Measurements from ENCODE around the gene SLC25A22. TPM values are rescaled to one million over a fixed set of nuclear protein-coding genes. Genes with fewer than 3 reads are reported as not detected.

Gene SLC25A22
- total and polyA plus RNA-seq, 4 donors: 3.2 to 12.9 (median 7.9) TPM

DNA sequence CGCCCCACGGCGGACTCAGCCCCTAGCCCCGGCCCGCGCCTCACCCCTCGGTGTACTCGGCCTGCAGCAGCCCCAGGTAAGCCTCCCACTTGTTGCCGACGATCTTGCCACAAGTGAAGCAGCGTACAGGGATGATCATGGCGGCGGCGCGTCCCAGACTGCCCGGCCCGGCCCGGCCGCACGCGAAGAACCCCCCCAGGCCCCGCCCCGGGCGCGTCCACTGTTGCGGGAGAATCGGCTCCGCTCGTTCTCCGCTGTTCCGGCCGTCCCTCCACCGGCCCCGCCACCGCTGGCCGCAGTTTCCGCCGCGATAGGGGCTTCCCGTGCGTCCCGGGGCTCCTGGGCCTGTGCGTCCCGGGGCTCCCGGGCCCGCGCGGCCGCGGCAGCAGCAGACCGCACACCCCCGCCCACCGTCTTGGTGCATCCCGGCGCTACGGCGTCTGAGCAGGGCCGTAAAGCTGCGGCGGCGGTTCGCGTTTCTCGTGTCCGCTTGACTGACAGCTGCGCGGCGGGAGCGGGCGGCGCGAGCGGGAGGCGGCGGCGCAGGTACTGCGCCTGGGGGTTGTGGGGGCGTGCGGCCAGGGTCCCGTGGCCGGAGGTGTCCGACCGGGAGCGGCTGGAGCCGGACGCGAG, 44.4 kb upstream of the SLC25A22 start, which contains the start of the genes POLR2L and TSPAN4:
POLR2L (minus strand) TSS at position 160 of the 633 bp plus-strand sequence; CDS start at position 139, 21 bp downstream.
TSPAN4 (plus strand) TSS at position 483 of the 633 bp plus-strand sequence. CDS start 7,453 bp downstream, outside the sequence.
- no peaks in the 10 kb centered on the region for H3K9me3 ChIP-seq (ENCODE audit: control insufficient read depth, low read length)
- H3K4me1 ChIP-seq (ENCODE audit: control insufficient read depth in 1 of 2, insufficient read depth in 2 of 2, low read length in 2 of 2): no peaks in the 10 kb centered on the region
- H3K36me3 ChIP-seq (ENCODE audit: control insufficient read depth in 1 of 2, insufficient read depth in 2 of 2, low read length in 1 of 2): peaks cover 0 to 8% of the 10 kb centered on the region in 2 donors
- DNase-seq (peak; percentile 93 to 97), ATAC-seq (ENCODE audit: low FRiP score) (peak; percentile 67)
- H3K4me3 ChIP-seq (ENCODE audit: low read length in 2 of 2): peak within 1 kb of the TSS; percentile 73 to 87
- peak within 1 kb of the TSS in 1 of 2 donors; percentile 30 for H3K27ac ChIP-seq (ENCODE audit: low read depth in 1 of 2, low read length in 2 of 2)
- 0% methylated on average over 75 to 87 of the region's 87 CpGs for WGBS, 2 donors
- intact Hi-C loops (cut with DNase I): no loop called here
- peaks cover 0 to 2% of the 10 kb centered on the region in 2 donors for H3K27me3 ChIP-seq (ENCODE audit: control insufficient read depth in 1 of 2, insufficient read depth in 2 of 2, low read length in 1 of 2)

DNA sequence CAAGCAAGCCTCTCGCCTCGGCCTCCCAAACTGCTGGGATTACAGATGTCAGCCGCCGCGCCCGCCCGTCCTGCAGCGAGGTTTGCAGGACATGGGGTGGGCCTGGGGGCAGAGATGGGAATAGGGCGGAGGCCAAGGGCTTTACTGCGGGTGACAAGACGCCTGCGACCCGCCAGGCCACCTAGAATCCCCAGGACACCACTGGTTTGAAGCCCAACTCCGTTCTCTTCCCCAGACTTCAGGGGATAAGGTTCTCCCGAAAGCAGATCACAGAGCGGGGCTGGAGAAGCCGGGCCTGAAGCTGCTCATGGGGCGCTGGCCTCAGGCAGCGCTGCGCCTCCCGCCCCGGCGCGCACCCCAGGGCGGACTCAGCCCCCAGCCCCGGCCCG, 43.9 kb upstream of the SLC25A22 start:
- 0% methylated on average over 16 to 27 of the region's 27 CpGs for WGBS, 2 donors
- Histone ChIP-seq H3K9me3 (ENCODE audit: control insufficient read depth, low read length) (no peaks in the 10 kb centered on the region), H3K36me3 (ENCODE audit: control insufficient read depth in 1 of 2, insufficient read depth in 2 of 2, low read length in 1 of 2) (peaks cover 0 to 11% of the 10 kb centered on the region in 2 donors), H3K27me3 (ENCODE audit: control insufficient read depth in 1 of 2, insufficient read depth in 2 of 2, low read length in 1 of 2) (peaks cover 0 to 2% of the 10 kb centered on the region in 2 donors), H3K4me3 (ENCODE audit: low read length in 2 of 2) (peak overlapping the region; percentile 73 to 87), H3K4me1 (ENCODE audit: control insufficient read depth in 1 of 2, insufficient read depth in 2 of 2, low read length in 2 of 2) (no peaks in the 10 kb centered on the region), H3K27ac (ENCODE audit: low read depth in 1 of 2, low read length in 2 of 2) (peak overlapping the region in 1 of 2 donors; percentile 11)
- DNase-seq (no peak), ATAC-seq (ENCODE audit: low FRiP score) (no peak)
- intact Hi-C loops (cut with DNase I): no loop called here

DNA sequence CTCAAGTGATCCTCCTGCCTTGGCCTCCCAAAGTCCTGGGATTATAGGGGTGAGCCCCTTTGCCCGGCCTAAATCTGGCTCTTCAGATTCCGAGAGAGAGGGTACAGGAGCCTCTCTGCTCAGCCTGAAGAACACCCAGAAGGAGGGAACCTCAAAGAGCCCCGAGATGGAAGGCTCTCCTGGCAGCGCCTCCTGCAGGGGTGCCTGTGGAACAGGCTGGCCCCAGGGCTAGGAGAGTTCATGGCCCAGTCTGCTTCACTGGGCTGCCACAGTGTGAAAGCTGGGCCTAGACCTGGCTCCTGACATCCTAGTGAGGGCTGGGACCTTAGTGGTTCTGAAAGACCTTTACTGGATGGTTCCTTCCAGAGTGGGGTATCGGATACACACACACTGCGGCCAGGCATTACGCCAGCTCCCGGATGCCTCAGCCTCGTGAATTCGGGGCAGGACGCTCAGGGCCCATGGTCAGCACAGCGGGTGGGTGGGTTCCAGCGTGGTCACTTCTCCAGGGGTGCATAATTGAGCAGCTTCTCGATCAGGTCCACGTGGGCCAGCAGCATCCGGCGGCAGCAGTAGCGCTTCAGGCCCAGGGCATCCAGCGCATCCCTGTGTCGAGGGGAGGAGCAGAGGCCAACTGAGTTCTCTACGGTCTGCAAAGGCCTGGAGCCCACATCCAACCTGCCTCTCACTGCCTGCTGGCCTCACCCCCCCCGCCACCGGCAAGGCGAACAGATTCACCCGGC, 42.0 kb upstream of the SLC25A22 start:
- Histone ChIP-seq H3K27me3 (ENCODE audit: control insufficient read depth in 1 of 2, insufficient read depth in 2 of 2, low read length in 1 of 2) (peaks cover 0 to 2% of the 10 kb centered on the region in 2 donors), H3K27ac (ENCODE audit: low read depth in 1 of 2, low read length in 2 of 2) (no peak overlapping the region), H3K36me3 (ENCODE audit: control insufficient read depth in 1 of 2, insufficient read depth in 2 of 2, low read length in 1 of 2) (peaks cover 0 to 11% of the 10 kb centered on the region in 2 donors), H3K4me3 (ENCODE audit: low read length in 2 of 2) (no peak overlapping the region), H3K9me3 (ENCODE audit: control insufficient read depth, low read length) (no peaks in the 10 kb centered on the region), H3K4me1 (ENCODE audit: control insufficient read depth in 1 of 2, insufficient read depth in 2 of 2, low read length in 2 of 2) (no peaks in the 10 kb centered on the region)
- intact Hi-C loops (cut with DNase I): no loop called here
- no peak for ATAC-seq (ENCODE audit: low FRiP score)
- WGBS, 2 donors: 62 to 67% methylated on average over 25 of the region's 25 CpGs
- DNase-seq: no peak

DNA sequence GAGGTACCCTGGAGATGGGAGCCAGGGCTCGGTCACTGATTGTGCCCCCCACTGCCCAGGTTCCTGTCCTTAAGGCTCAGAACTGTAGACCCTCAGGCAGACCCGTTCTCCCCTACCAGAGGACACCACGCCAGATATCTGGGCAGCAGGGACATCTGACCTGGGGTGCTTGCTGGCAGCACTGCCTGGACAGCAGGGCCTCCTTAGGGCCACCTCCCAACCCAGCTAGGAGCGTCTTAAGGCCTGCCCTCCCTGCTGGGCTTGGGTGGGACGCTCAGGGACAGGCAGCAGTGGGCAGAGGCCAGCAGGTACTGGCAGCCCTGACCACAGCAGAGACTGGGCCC, 41.2 kb upstream of the SLC25A22 start:
- intact Hi-C loops (cut with DNase I): no loop called here
- no peaks in the 10 kb centered on the region for H3K4me1 ChIP-seq (ENCODE audit: control insufficient read depth in 1 of 2, insufficient read depth in 2 of 2, low read length in 2 of 2)
- H3K9me3 ChIP-seq (ENCODE audit: control insufficient read depth, low read length): no peaks in the 10 kb centered on the region
- no peak for ATAC-seq (ENCODE audit: low FRiP score)
- no peak overlapping the region for H3K4me3 ChIP-seq (ENCODE audit: low read length in 2 of 2)
- H3K36me3 ChIP-seq (ENCODE audit: control insufficient read depth in 1 of 2, insufficient read depth in 2 of 2, low read length in 1 of 2): peaks cover 0 to 11% of the 10 kb centered on the region in 2 donors
- DNase-seq: no peak
- peaks cover 0 to 2% of the 10 kb centered on the region in 2 donors for H3K27me3 ChIP-seq (ENCODE audit: control insufficient read depth in 1 of 2, insufficient read depth in 2 of 2, low read length in 1 of 2)
- 73 to 76% methylated on average over 5 of the region's 5 CpGs for WGBS, 2 donors
- no peak overlapping the region for H3K27ac ChIP-seq (ENCODE audit: low read depth in 1 of 2, low read length in 2 of 2)

DNA sequence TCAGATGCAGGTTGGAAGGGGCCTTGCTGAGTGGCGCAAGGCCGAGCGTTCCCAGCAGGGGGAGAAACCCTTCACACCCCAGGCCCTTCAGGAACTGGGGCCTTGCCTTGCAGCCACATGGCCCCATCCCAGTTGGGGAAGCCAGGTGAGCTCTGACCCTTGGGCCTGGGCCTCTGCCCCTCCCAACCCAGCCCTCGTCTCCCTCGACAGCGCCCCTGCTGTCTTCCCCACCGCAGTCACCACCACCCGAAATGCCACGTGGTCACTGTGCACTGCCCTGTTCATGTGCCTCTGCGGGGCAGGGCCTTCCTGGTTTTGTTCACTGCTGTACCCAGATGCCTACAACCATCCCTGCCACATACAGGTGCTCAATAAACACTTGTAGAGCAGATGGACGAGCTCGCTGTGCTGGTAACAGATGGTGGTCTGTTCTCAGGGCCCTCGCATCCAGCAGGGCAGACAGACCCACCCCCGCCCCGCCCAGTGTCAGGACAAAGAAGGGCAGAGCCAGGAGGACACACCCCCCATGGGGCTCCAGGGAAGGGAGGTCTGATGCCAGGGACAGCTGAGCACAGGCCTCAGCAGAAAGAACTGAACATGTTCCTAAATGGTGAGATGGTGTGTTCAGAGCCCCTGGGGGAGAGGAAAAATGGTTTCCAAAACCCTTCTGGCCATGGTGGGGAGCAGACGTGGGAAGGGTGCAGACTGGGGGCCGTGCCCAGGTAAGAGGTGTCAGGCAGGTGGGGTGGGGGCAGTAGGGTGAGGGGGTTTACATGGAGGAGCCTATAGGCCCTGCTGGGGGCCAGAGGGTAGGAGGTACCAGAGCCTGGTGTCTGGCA, 40.6 kb upstream of the SLC25A22 start:
- Histone ChIP-seq H3K9me3 (ENCODE audit: control insufficient read depth, low read length) (no peaks in the 10 kb centered on the region), H3K27me3 (ENCODE audit: control insufficient read depth in 1 of 2, insufficient read depth in 2 of 2, low read length in 1 of 2) (peaks cover 0 to 2% of the 10 kb centered on the region in 2 donors), H3K4me1 (ENCODE audit: control insufficient read depth in 1 of 2, insufficient read depth in 2 of 2, low read length in 2 of 2) (no peaks in the 10 kb centered on the region), H3K27ac (ENCODE audit: low read depth in 1 of 2, low read length in 2 of 2) (no peak overlapping the region), H3K4me3 (ENCODE audit: low read length in 2 of 2) (no peak overlapping the region), H3K36me3 (ENCODE audit: control insufficient read depth in 1 of 2, insufficient read depth in 2 of 2, low read length in 1 of 2) (peaks cover 0 to 11% of the 10 kb centered on the region in 2 donors)
- intact Hi-C loops (cut with DNase I): no loop called here
- ATAC-seq (ENCODE audit: low FRiP score): no peak
- 36 to 37% methylated on average over 15 to 17 of the region's 17 CpGs for WGBS, 2 donors
- no peak for DNase-seq

DNA sequence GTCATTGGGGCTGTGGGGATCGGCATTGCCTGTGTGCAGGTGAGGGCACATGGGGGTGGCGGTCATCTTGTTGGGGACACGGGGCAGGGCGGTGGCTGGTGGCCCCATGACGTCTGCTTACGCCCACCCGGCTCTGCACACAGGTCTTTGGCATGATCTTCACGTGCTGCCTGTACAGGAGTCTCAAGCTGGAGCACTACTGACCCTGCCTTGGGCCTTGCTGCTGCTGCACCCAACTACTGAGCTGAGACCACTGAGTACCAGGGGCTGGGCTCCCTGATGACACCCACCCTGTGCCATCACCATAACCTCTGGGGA, 39.9 kb upstream of the SLC25A22 start:
- ATAC-seq (ENCODE audit: low FRiP score) (no peak), DNase-seq (no peak)
- Histone ChIP-seq H3K27me3 (ENCODE audit: control insufficient read depth in 1 of 2, insufficient read depth in 2 of 2, low read length in 1 of 2) (peaks cover 0 to 2% of the 10 kb centered on the region in 2 donors), H3K4me3 (ENCODE audit: low read length in 2 of 2) (no peak overlapping the region), H3K27ac (ENCODE audit: low read depth in 1 of 2, low read length in 2 of 2) (no peak overlapping the region), H3K36me3 (ENCODE audit: control insufficient read depth in 1 of 2, insufficient read depth in 2 of 2, low read length in 1 of 2) (peaks cover 0 to 11% of the 10 kb centered on the region in 2 donors), H3K4me1 (ENCODE audit: control insufficient read depth in 1 of 2, insufficient read depth in 2 of 2, low read length in 2 of 2) (no peaks in the 10 kb centered on the region), H3K9me3 (ENCODE audit: control insufficient read depth, low read length) (no peaks in the 10 kb centered on the region)
- 56 to 67% methylated on average over 8 of the region's 8 CpGs for WGBS, 2 donors
- intact Hi-C loops (cut with DNase I): no loop called here

DNA sequence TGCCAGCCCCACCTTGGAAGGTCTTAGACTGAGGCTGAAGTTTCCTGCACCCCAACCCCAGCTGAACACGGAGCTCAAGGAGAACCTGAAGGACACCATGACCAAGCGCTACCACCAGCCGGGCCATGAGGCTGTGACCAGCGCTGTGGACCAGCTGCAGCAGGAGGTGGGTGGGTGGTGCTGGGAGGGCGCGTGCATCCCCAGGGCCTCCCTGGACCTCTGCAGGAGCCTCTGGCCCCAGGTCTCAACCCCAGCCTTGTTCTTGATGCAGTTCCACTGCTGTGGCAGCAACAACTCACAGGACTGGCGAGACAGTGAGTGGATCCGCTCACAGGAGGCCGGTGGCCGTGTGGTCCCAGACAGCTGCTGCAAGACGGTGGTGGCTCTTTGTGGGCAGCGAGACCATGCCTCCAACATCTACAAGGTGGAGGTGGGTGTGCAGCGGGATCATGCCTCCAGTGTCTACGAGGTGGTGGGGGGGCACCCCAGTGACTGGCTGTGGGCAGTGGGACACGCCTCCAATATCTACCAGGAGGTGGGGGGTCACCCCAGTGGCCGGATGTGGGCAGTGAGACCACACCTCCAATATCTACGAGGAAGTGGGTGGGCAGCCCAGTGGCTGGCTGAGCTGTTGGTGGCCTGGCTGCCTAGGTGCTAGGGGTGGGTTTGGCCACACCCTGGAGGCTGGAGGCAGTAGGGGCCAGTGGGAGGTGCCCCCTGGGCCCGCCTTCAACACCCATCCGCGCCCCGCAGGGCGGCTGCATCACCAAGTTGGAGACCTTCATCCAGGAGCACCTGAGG, 39.3 kb upstream of the SLC25A22 start:
- H3K4me3 ChIP-seq (ENCODE audit: low read length in 2 of 2): no peak overlapping the region
- no peak for DNase-seq
- peaks cover 0 to 11% of the 10 kb centered on the region in 2 donors for H3K36me3 ChIP-seq (ENCODE audit: control insufficient read depth in 1 of 2, insufficient read depth in 2 of 2, low read length in 1 of 2)
- H3K4me1 ChIP-seq (ENCODE audit: control insufficient read depth in 1 of 2, insufficient read depth in 2 of 2, low read length in 2 of 2): no peaks in the 10 kb centered on the region
- peaks cover 0 to 2% of the 10 kb centered on the region in 2 donors for H3K27me3 ChIP-seq (ENCODE audit: control insufficient read depth in 1 of 2, insufficient read depth in 2 of 2, low read length in 1 of 2)
- WGBS, 2 donors: 76 to 77% methylated on average over 22 of the region's 22 CpGs
- ATAC-seq (ENCODE audit: low FRiP score): no peak
- intact Hi-C loops (cut with DNase I): no loop called here
- H3K9me3 ChIP-seq (ENCODE audit: control insufficient read depth, low read length): no peaks in the 10 kb centered on the region
- H3K27ac ChIP-seq (ENCODE audit: low read depth in 1 of 2, low read length in 2 of 2): no peak overlapping the region

DNA sequence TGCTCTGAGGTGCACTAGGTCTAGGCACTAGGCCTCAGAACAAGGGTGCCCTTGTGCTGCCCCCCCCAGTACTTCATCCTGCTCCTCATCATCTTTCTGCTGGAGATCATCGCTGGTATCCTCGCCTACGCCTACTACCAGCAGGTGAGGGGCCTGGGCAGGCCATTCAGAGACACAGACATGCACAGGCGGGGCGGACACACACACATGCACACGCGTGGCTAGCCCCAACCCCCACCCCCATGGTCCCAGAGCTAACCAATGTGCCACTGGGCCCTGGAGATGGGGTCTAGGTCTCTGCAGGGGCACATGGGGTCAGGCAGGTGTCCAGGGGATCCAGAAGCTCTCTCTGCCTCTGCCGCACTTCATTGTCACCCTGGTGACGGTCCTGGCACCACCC, 38.6 kb upstream of the SLC25A22 start:
- H3K9me3 ChIP-seq (ENCODE audit: control insufficient read depth, low read length): no peaks in the 10 kb centered on the region
- no peaks in the 10 kb centered on the region for H3K27me3 ChIP-seq (ENCODE audit: control insufficient read depth in 1 of 2, insufficient read depth in 2 of 2, low read length in 1 of 2)
- ATAC-seq (ENCODE audit: low FRiP score) (no peak), DNase-seq (no peak)
- H3K4me3 ChIP-seq (ENCODE audit: low read length in 2 of 2): no peak overlapping the region
- no peak overlapping the region for H3K27ac ChIP-seq (ENCODE audit: low read depth in 1 of 2, low read length in 2 of 2)
- no peaks in the 10 kb centered on the region for H3K4me1 ChIP-seq (ENCODE audit: control insufficient read depth in 1 of 2, insufficient read depth in 2 of 2, low read length in 2 of 2)
- intact Hi-C loops (cut with DNase I): no loop called here
- WGBS, 2 donors: 77 to 82% methylated on average over 9 of the region's 9 CpGs
- H3K36me3 ChIP-seq (ENCODE audit: control insufficient read depth in 1 of 2, insufficient read depth in 2 of 2, low read length in 1 of 2): peaks cover 0 to 11% of the 10 kb centered on the region in 2 donors

Data from aorta (tissue), 5 donors.